GM12878 (cell line): ENCODE data around the gene ADK. TPM values are rescaled to one million over a fixed set of nuclear protein-coding genes. Genes with fewer than 3 reads are reported as not detected.

Source experiments
- ATAC-seq: fragments of 200-7000 bp; cut with Tn5 transposase; 3 replicates; pipeline ENCODE4 v1.9.1; 2020; ENCODE audit warnings: mild to moderate bottlenecking, moderate library complexity
- BruUV-seq: library from RNA; stranded (reverse); fragments of 400-500 nt; replicated peaks from 2 replicates; lab custom pipeline; 2021; lab: Mats Ljungman, UMichigan
- CTCF ChIA-PET: fragments of 300-600 bp; sonication (Branson Sonifier 250); formaldehyde crosslinking; extraction: SDS; loops from one replicate; lab custom pipeline; 2021; ENCODE audit warnings: inconsistent platforms; lab: Yijun Ruan, JAX
- POLR2A ChIA-PET: fragments of 350-600 bp; formaldehyde crosslinking; extraction: SDS; loops from one replicate; lab custom pipeline; 2021; ENCODE audit warnings: inconsistent platforms; lab: Charles Lee
- RAD21 ChIA-PET: fragments of 300-600 bp; sonication (Branson Sonifier 250); formaldehyde crosslinking; loops from one replicate; lab custom pipeline; 2023; ENCODE audit warnings: antibody characterized with exemption; ENCODE audit not compliant: unreplicated experiment; lab: Charles Lee
- SMC1A ChIA-PET: fragments of 300-600 bp; sonication (Branson Sonifier 250); formaldehyde crosslinking; loops from one replicate; lab custom pipeline; 2023; ENCODE audit not compliant: unreplicated experiment, uncharacterized antibody; lab: Charles Lee
- DNase-seq: peaks from one replicate; pipeline ENCODE4 v3.0.0-alpha.2; 2011; ENCODE audit warnings: low read depth, low spot score
- FAIRE-seq: peaks from 3 replicates; lab custom pipeline; 2011; peaks lifted over from hg19 to GRCh38; lab: Jason Lieb, UNC
- H2AFZ ChIP-seq: 2 replicates; pipeline ENCODE4 v1.6.0; 2011; ENCODE audit warnings: low read depth, low read length, control low read depth; ENCODE audit not compliant: control insufficient read depth
- H3K27ac ChIP-seq: 2 replicates; pipeline ENCODE4 v1.5.1; 2011; ENCODE audit warnings: control low read depth; ENCODE audit not compliant: control insufficient read depth, insufficient read depth
- H3K27me3 ChIP-seq, 2 experiments: replicated peaks in 1 of 2; 2 replicates each; pipeline versions ENCODE4 v1.6.0 to v1.6.1; 2011; ENCODE audit warnings: low read length in 1 of 2; ENCODE audit not compliant: control insufficient read depth in 2 of 2, insufficient read depth in 2 of 2
- H3K36me3 ChIP-seq, 2 experiments: 2 replicates each; pipeline ENCODE4 v1.5.1; 2011; ENCODE audit warnings: low read length in 1 of 2; ENCODE audit not compliant: control insufficient read depth in 2 of 2, insufficient read depth in 2 of 2
- H3K4me1 ChIP-seq: 2 replicates; pipeline ENCODE4 v1.6.1; 2011; ENCODE audit warnings: mild to moderate bottlenecking, low read length, moderate library complexity, mixed read lengths; ENCODE audit not compliant: control insufficient read depth, insufficient read depth
- H3K4me2 ChIP-seq: 2 replicates; pipeline ENCODE4 v1.6.0; 2011; ENCODE audit warnings: control low read depth; ENCODE audit not compliant: control insufficient read depth, insufficient read depth
- H3K4me3 ChIP-seq: fragments of 200-600 bp; sonication (generic); 2 replicates; pipeline ENCODE4 v1.5.1; 2016
- H3K79me2 ChIP-seq: 2 replicates; pipeline ENCODE4 v1.6.0; 2011; ENCODE audit warnings: low read length; ENCODE audit not compliant: control insufficient read depth, insufficient read depth
- H3K9ac ChIP-seq: 2 replicates; pipeline ENCODE4 v1.8.0; 2011; ENCODE audit warnings: low read length, control low read depth, mixed read lengths; ENCODE audit not compliant: control insufficient read depth, insufficient read depth
- H3K9me3 ChIP-seq: replicated peaks from 3 replicates; pipeline ENCODE4 v1.5.1; 2011; ENCODE audit warnings: mild to moderate bottlenecking, low read length; ENCODE audit not compliant: control insufficient read depth, insufficient read depth
- H4K20me1 ChIP-seq: 2 replicates; pipeline ENCODE4 v1.6.0; 2011; ENCODE audit not compliant: control insufficient read depth, insufficient read depth
- CHD1 ChIP-seq: IDR thresholded peaks from 2 replicates; pipeline ENCODE4 v1.6.1; 2012; ENCODE audit warnings: low read depth, low read length, improper control_type of control experiment
- CREM ChIP-seq: IDR thresholded peaks from 2 replicates; pipeline ENCODE4 v1.6.1; 2014; ENCODE audit warnings: antibody characterized with exemption, low read depth
- E2F4 ChIP-seq: IDR thresholded peaks from 2 replicates; pipeline ENCODE4 v1.6.1; 2012; ENCODE audit warnings: low read depth, low read length, improper control_type of control experiment
- ESRRA ChIP-seq: IDR thresholded peaks from 2 replicates; pipeline ENCODE4 v1.6.1; 2012; ENCODE audit warnings: mild to moderate bottlenecking, low read length, improper control_type of control experiment
- ETV6 ChIP-seq, 2 experiments: fragments of 450-650 bp in 1 of 2; IDR thresholded peaks in 1 of 2; conservative IDR thresholded peaks in 1 of 2; 2 replicates each; pipeline ENCODE4 v1.6.1; 2014; ENCODE audit warnings: antibody characterized with exemption in 1 of 2, borderline replicate concordance in 1 of 2, low read depth in 1 of 2, mild to moderate bottlenecking in 1 of 2, moderate library complexity in 1 of 2
- GABPA ChIP-seq: IDR thresholded peaks from 2 replicates; pipeline ENCODE4 v1.6.1; 2014; ENCODE audit warnings: antibody characterized with exemption, low read depth, mild to moderate bottlenecking, inconsistent platforms
- HSF1 ChIP-seq: fragments of 150-350 bp; IDR thresholded peaks from 2 replicates; pipeline ENCODE4 v1.6.1; 2014; ENCODE audit warnings: mild to moderate bottlenecking, low read depth, low read length
- KDM1A ChIP-seq: fragments of 200-600 bp; sonication (generic); IDR thresholded peaks from 2 replicates; pipeline ENCODE4 v1.6.1; 2016; ENCODE audit warnings: borderline replicate concordance
- NR2C2 ChIP-seq: IDR thresholded peaks from 2 replicates; pipeline ENCODE4 v1.6.1; 2011; ENCODE audit warnings: borderline replicate concordance, low read depth; ENCODE audit not compliant: control insufficient read depth, insufficient read length
- POLR2A ChIP-seq: IDR thresholded peaks from 2 replicates; pipeline ENCODE4 v1.6.1; 2011; ENCODE audit warnings: low read depth, mild to moderate bottlenecking, low read length
- RELB ChIP-seq: fragments of 450-650 bp; IDR thresholded peaks from 2 replicates; pipeline ENCODE4 v1.6.1; 2017; ENCODE audit warnings: low read depth, mild to moderate bottlenecking, moderate library complexity
- RUNX3 ChIP-seq: IDR thresholded peaks from 2 replicates; pipeline ENCODE4 v1.6.1; 2012; ENCODE audit warnings: low read length, inconsistent platforms
- SIX5 ChIP-seq: IDR thresholded peaks from 2 replicates; pipeline ENCODE4 v1.6.1; 2011; ENCODE audit warnings: mild to moderate bottlenecking, low read depth, low read length, moderate library complexity; ENCODE audit not compliant: severe bottlenecking
- SMC3 ChIP-seq: IDR thresholded peaks from 2 replicates; pipeline ENCODE4 v1.6.1; 2011; ENCODE audit warnings: low read length, improper control_type of control experiment, borderline replicate concordance
- SUPT20H ChIP-seq: IDR thresholded peaks from 2 replicates; pipeline ENCODE4 v1.6.1; 2011; ENCODE audit warnings: low read depth, mild to moderate bottlenecking, low read length, moderate library complexity, borderline replicate concordance; ENCODE audit not compliant: control insufficient read depth
- TAF1 ChIP-seq: IDR thresholded peaks from 2 replicates; pipeline ENCODE4 v1.6.1; 2011; ENCODE audit warnings: mild to moderate bottlenecking, low read depth, low read length, borderline replicate concordance
- TCF7 ChIP-seq: IDR thresholded peaks from 2 replicates; pipeline ENCODE4 v1.6.1; 2014; ENCODE audit warnings: antibody characterized with exemption, borderline replicate concordance
- WGBS: methylation state at CpG from one replicate; pipeline ENCODE4 v1.1.6; 2016; ENCODE audit warnings: low lambda C conversion rate; ENCODE audit not compliant: insufficient replicate concordance, insufficient coverage; ENCODE audit errors: missing lambda C conversion rate; 5-methylcytosine and 5-hydroxymethylcytosine counted together
- in situ Hi-C: fragments of 300-500 bp; cut with MboI; formaldehyde crosslinking; loops from 9 replicates; pipeline ENCODE4 v1.14.3; 2018; ENCODE audit warnings: mixed read lengths
- intact Hi-C: fragments of 100-400 bp; cut with micrococcal nuclease; formaldehyde crosslinking; loops from one replicate; pipeline ENCODE4 v1.14.2; 2022; ENCODE audit not compliant: unreplicated experiment
- polyA plus RNA-seq, 11 experiments: library from polyadenylated mRNA; depleted of rRNA in 4 of 11; unstranded in 6 of 11; stranded (reverse) in 5 of 11; fragments of >200 nt; fragmentation: Nextera tagmentation in 4 of 11; fragmentation: Illumina TruSeq in 1 of 11; extraction: Ambion mirVana in 4 of 11; extraction: Trizol in 1 of 11; gene quantifications; 1 replicate in 1 of 11; 2 replicates in 10 of 11; pipeline versions ENCODE4 v1.2.1 to v1.2.3, GENCODE V29; 2011 to 2016; ENCODE audit warnings: inconsistent platforms in 2 of 11, missing spikeins in 2 of 11, low read depth in 1 of 11
- total RNA-seq, 4 experiments: library from RNA; depleted of rRNA in 3 of 4; stranded (reverse); fragments of >200 nt in 3 of 4; fragmentation: Illumina TruSeq in 1 of 4; extraction: Trizol in 1 of 4; gene quantifications; 2 replicates each; pipeline versions ENCODE4 v1.2.1 to v1.2.3, GENCODE V29; 2013 to 2021

ADK gene
- total and polyA plus RNA-seq, 10 of the 15 experiments (the other 5 are each of a cell fraction or from before 2014, with no cell fraction given) = 42.0 to 151 (median 81.6) TPM

- TF ChIP-seq RELB = no peak
- no peak for TF ChIP-seq POLR2A
- no peak for TF ChIP-seq CREM
These were observed 237.8 kb downstream of the ADK start (continued) for GRCh38 chr10:74388801-74389200.

GRCh38 chr10:74391786-74392185, 240.8 kb downstream of the ADK start:
- in situ Hi-C loops (no loop called here), intact Hi-C loops (no loop called here)
- Histone ChIP-seq H3K9ac (no peak overlapping the region), H3K27ac (no peak overlapping the region), H3K9me3 (no peaks in the 10 kb centered on the region), H3K36me3 (peaks cover 0 to 5% of the 10 kb centered on the region in 2 experiments; a peak in 3 of 4 replicates), H2AFZ (no peak overlapping the region), H3K79me2 (no peaks in the 10 kb centered on the region), H4K20me1 (no peaks in the 10 kb centered on the region), H3K4me2 (no peak overlapping the region)
- RAD21 ChIA-PET = no interaction called here
- POLR2A ChIA-PET = no interaction called here
- ATAC-seq = no peak
- CTCF ChIA-PET = interaction anchor here (0.6 kb wide), 1 partner anchor 414 kb away, joined by 3 read pairs; no protein-coding TSS in a partner anchor
- SMC1A ChIA-PET = no interaction called here
- WGBS = 24% methylated on average over 1 of the region's 1 CpG
- FAIRE-seq = no peak
- TF ChIP-seq KDM1A (no peak), GABPA (no peak), NR2C2 (no peak), HSF1 (no peak), RUNX3 (no peak), RELB (no peak), E2F4 (no peak), CHD1 (no peak), ETV6 (conservative IDR thresholded peaks at IDR 0.05 in 1 of 2, IDR thresholded peaks at IDR 0.05 in 1 of 2; ENCODE audit: borderline replicate concordance in 1 of 2, low read depth in 1 of 2) (no peak), ESRRA (no peak), TCF7 (no peak), SMC3 (no peak), SUPT20H (no peak), SIX5 (no peak), TAF1 (no peak)
- TF ChIP-seq, all 136 proteins: peak for 0
- DNase-seq = no peak
- no TSS peak for BruUV-seq
- no peaks in the 10 kb centered on the region for H3K27me3 ChIP-seq
- H3K4me1 ChIP-seq = no peaks in the 10 kb centered on the region
- no peak overlapping the region for H3K4me3 ChIP-seq
